Measurements from ENCODE around the gene RCBTB1. TPM values are rescaled to one million over a fixed set of nuclear protein-coding genes. Genes with fewer than 3 reads are reported as not detected.
A peak's percentile ranks its signal among the peaks of the same experiment; 100 is the strongest.
"Not testable (repeated sequence)": the region's sequence is repeated elsewhere in the genome, so short reads cannot be mapped to it uniquely, and the experiment has no call there.

Gene RCBTB1
- total and polyA plus RNA-seq, 12 donors = 6.1 to 23.5 (median 18.2) TPM

DNA sequence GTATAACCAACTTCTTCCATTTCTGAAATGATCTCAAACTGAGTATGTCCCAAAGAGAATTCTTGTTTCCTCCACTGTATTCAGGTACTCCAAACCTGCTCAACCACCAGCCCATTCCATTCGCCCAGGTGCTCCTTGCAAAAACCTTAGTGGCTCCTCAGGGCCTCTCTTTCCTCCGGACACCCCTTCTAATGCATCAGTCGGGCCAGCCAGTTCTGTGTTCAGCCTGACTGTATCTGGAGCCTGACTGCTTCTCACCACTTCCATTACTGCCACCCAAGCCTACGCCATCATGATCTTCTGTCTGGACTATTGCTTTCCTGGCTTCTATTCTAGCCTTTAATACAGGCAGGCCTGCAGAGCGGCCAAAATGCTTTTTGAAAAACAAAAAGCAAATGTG, 88.1 kb downstream of the RCBTB1 start:
- no peak overlapping the region for H3K4me3 ChIP-seq
- no peaks in the 10 kb centered on the region for H3K9me3 ChIP-seq
- WGBS, 2 donors = 82 to 86% methylated on average over 5 of the region's 5 CpGs
- no peaks in the 10 kb centered on the region for H3K27me3 ChIP-seq
- intact Hi-C loops (cut with DNase I) = loop anchor here in 6 of 10 donors (2.0 to 10.0 kb wide), 7 partner anchors 52 to 110 kb away; partner anchors contain the start of genes RCBTB1 (in 3 of the 6), CAB39L (in 2 of the 6) and SETDB2 (in 2 of the 6)
- DNase-seq (no peak), ATAC-seq (no peak)
- peaks cover 0 to 30% (median 0%) of the 10 kb centered on the region in 9 donors for H3K36me3 ChIP-seq
- TF ChIP-seq, protein P1, sequence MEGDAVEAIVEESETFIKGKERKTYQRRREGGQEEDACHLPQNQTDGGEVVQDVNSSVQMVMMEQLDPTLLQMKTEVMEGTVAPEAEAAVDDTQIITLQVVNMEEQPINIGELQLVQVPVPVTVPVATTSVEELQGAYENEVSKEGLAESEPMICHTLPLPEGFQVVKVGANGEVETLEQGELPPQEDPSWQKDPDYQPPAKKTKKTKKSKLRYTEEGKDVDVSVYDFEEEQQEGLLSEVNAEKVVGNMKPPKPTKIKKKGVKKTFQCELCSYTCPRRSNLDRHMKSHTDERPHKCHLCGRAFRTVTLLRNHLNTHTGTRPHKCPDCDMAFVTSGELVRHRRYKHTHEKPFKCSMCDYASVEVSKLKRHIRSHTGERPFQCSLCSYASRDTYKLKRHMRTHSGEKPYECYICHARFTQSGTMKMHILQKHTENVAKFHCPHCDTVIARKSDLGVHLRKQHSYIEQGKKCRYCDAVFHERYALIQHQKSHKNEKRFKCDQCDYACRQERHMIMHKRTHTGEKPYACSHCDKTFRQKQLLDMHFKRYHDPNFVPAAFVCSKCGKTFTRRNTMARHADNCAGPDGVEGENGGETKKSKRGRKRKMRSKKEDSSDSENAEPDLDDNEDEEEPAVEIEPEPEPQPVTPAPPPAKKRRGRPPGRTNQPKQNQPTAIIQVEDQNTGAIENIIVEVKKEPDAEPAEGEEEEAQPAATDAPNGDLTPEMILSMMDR (IDR thresholded peaks at IDR 0.05) = no peak
- peaks cover 0 to 44% (median 9%) of the 10 kb centered on the region in 9 donors for H3K4me1 ChIP-seq
- peak overlapping the region in 3 of 10 donors; percentile 93 to 98 (median 95) for H3K27ac ChIP-seq

DNA sequence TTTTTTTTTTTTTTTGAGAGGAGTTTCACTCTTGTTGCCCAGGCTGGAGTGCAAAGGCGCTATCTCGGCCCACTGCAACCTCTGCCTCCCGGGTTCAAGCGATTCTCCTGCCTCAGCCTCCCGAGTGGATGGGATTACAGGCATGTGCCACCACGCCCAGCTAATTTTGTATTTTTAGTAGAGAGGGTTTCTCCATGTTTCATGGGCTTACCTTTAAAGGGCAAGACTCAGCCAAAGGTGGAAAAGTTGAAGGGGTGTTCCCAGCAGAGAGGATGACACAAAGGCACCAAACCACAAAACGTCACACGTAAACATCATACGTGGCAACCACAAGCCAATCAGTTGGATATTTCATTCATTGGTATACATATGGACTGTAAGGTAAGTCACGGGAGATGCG, 88.5 kb downstream of the RCBTB1 start:
- Histone ChIP-seq H3K27ac (peak overlapping the region in 9 of 10 donors; percentile 92 to 98 (median 95)), H3K36me3 (peaks cover 0 to 30% (median 0%) of the 10 kb centered on the region in 9 donors), H3K4me3 (peak overlapping the region in 4 of 10 donors; percentile 69 to 81 (median 74)), H3K4me1 (peaks cover 0 to 44% (median 9%) of the 10 kb centered on the region in 9 donors)
- not testable (repeated sequence) for ATAC-seq, H3K27me3 ChIP-seq, H3K9me3 ChIP-seq, DNase-seq
- intact Hi-C loops (cut with DNase I) = loop anchor here in 6 of 10 donors (2.0 to 10.0 kb wide), 7 partner anchors 52 to 110 kb away; partner anchors contain the start of genes RCBTB1 (in 3 of the 6), CAB39L (in 2 of the 6) and SETDB2 (in 2 of the 6)
- 77 to 81% methylated on average over 11 of the region's 11 CpGs for WGBS, 2 donors

DNA sequence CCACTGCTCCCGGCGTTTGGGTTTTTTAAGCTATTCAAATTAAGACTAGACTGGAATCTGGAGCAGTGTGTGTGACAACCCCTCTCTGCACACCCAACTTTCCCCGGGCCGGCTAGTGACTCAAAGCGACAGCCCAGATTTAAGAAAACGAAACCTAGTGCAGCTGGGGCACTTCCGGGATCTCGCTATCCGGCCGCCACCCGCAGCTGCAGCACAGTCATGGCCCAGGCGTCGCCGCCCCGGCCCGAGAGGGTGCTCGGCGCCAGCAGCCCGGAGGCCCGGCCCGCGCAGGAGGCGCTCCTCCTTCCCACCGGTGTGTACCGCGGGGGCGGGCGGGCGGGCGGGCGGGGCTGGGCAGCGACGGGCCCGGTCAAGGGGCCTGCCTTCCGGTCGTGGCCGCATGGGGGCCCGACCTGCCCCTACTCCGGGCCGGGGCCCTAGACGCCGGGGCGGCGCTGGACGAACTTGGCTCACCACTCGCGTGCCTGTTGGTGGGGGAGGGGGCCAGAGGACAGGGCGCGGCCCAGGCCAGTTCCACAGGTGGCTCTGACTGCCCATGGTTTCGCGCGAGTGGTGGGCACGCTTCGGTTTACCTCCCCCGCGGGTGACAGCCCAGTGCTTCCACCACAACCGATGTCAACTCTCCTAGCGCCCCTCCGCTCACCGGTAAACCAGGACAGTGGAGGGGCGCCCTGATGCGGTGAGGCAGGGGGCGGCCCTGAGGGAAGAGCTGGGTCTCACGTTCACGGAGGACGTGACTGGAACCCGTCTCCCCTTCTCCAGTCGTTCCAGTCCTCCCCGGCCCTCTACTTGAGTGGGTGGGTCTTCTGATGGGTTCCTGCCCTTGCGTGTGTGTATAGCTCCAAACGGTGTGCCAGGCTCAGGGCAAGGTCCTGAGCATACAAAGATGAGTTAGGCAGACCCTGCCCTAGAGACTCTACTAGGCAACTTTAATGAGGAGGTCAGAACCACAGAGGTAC, 89.3 kb downstream of the RCBTB1 start, which contains the start of gene PHF11:
TSS of gene PHF11 (plus strand) at position 171 of the 980 bp plus-strand sequence. CDS start at position 220, 49 bp downstream.
- peaks cover 0 to 35% (median 0%) of the 10 kb centered on the region in 9 donors for H3K36me3 ChIP-seq
- intact Hi-C loops (cut with DNase I) = loop anchor here in 6 of 10 donors (2.0 to 10.0 kb wide), 7 partner anchors 51 to 111 kb away; partner anchors contain the start of genes RCBTB1 (in 3 of the 6), CAB39L (in 2 of the 6) and SETDB2 (in 2 of the 6)
- peak within 1 kb of the TSS; percentile 92 to 98 (median 94) for H3K27ac ChIP-seq
- H3K4me1 ChIP-seq = peaks cover 0 to 44% (median 9%) of the 10 kb centered on the region in 9 donors
- 3 to 5% methylated on average over 67 to 71 of the region's 71 CpGs for WGBS, 2 donors
- DNase-seq (peak; percentile 79 to 82), ATAC-seq (peak; percentile 88 to 92 (median 91))
- H3K4me3 ChIP-seq = peak within 1 kb of the TSS; percentile 46 to 84 (median 70)
- no peaks in the 10 kb centered on the region for H3K27me3 ChIP-seq
- TF ChIP-seq, protein P1 (IDR thresholded peaks at IDR 0.05) = peak in 5 of 9 donors; percentile 15 to 39 (median 36)
- H3K9me3 ChIP-seq = no peaks in the 10 kb centered on the region

DNA sequence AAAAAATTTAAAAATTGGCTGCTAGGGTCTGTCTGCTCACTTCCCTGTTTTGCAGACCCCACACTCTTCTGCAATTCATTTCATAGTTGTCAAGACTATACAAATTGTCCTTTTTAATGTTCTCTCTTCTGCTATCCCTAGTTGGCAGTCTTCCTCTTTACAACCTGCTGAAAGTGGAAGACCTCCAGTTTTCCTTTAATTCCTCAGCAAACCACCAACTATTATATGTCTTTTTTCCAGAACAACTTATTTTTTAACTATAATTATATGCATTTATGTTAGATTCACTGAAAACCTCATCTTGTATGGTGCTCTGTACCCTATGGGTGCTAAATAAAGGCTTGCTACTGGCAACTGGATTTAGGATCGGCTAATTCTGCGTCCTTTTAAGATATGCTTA, 90.7 kb downstream of the RCBTB1 start:
- H3K4me1 ChIP-seq = peaks cover 0 to 35% (median 9%) of the 10 kb centered on the region in 9 donors
- no peak for DNase-seq
- H3K27ac ChIP-seq = peak overlapping the region in 9 of 10 donors; percentile 92 to 98 (median 95)

More for the DNA sequence above, 90.7 kb downstream of the RCBTB1 start:
- H3K36me3 ChIP-seq = peaks cover 0 to 32% (median 0%) of the 10 kb centered on the region in 9 donors
- H3K4me3 ChIP-seq = peak overlapping the region; percentile 46 to 84 (median 70)
- intact Hi-C loops (cut with DNase I) = loop anchor here in 6 of 10 donors (5.0 to 10.0 kb wide), 6 partner anchors 50 to 113 kb away; partner anchors contain the start of genes RCBTB1 (in 3 of the 6), CAB39L (in 1 of the 6) and SETDB2 (in 1 of the 6)
- WGBS, 2 donors = 33 to 41% methylated on average over 2 of the region's 2 CpGs
- TF ChIP-seq, protein P1 (IDR thresholded peaks at IDR 0.05) = peak in 1 of 9 donors; percentile 9
- H3K27me3 ChIP-seq = no peaks in the 10 kb centered on the region
- no peak for ATAC-seq
- H3K9me3 ChIP-seq = no peaks in the 10 kb centered on the region

Measured in heart right ventricle (tissue), 16 donors.